PC-3 (cell line): Measurements from ENCODE around the gene ZNF80. TPM values are rescaled to one million over a fixed set of nuclear protein-coding genes. Genes with fewer than 3 reads are reported as not detected.

Experiments used
- ATAC-seq: fragments of 200-7000 bp; cut with Tn5 transposase; 2 replicates; pipeline ENCODE4 v1.9.1; 2020; ENCODE audit warnings: mild to moderate bottlenecking, moderate library complexity
- BruUV-seq: library from RNA; stranded (reverse); fragments of 400-500 nt; replicated peaks from 2 replicates; lab custom pipeline; 2021; lab: Mats Ljungman, UMichigan
- CTCF ChIA-PET: fragments of 300-600 bp; sonication (Branson Sonifier 250); formaldehyde crosslinking; loops from one replicate; lab custom pipeline; 2022; ENCODE audit warnings: antibody characterized with exemption; lab: Charles Lee
- POLR2A ChIA-PET: fragments of 300-600 bp; sonication (Branson Sonifier 250); formaldehyde crosslinking; loops from one replicate; lab custom pipeline; 2022; ENCODE audit warnings: antibody characterized with exemption; ENCODE audit not compliant: unreplicated experiment; lab: Charles Lee
- DNase-seq: peaks from one replicate; pipeline ENCODE4 v3.0.0-alpha.2; 2015
- H2AFZ ChIP-seq: fragments of 300-600 bp; sonication (generic); 2 replicates; pipeline ENCODE4 v1.6.0; 2016; ENCODE audit warnings: antibody characterized with exemption, low read length
- H3F3A ChIP-seq: fragments of 300-600 bp; sonication (generic); one replicate; pipeline ENCODE4 v1.6.0; 2017; ENCODE audit warnings: antibody characterized with exemption, low read length, control low read depth, mild to moderate bottlenecking; ENCODE audit not compliant: unreplicated experiment
- H3K27ac ChIP-seq: fragments of 300-600 bp; sonication (generic); 2 replicates; pipeline ENCODE4 v1.5.1; 2016; ENCODE audit warnings: mild to moderate bottlenecking, low read length
- H3K27me3 ChIP-seq: fragments of 300-600 bp; sonication (generic); 2 replicates; pipeline ENCODE4 v1.6.1; 2016; ENCODE audit warnings: low read length, mixed read lengths
- H3K36me3 ChIP-seq: fragments of 300-600 bp; sonication (generic); 2 replicates; pipeline ENCODE4 v1.6.1; 2016; ENCODE audit warnings: low read depth, mixed run types, low read length, mixed read lengths
- H3K4me1 ChIP-seq: fragments of 300-600 bp; sonication (generic); 2 replicates; pipeline ENCODE4 v1.5.1; 2016; ENCODE audit warnings: low read length; ENCODE audit not compliant: insufficient read depth
- H3K4me2 ChIP-seq: fragments of 300-600 bp; sonication (generic); 2 replicates; pipeline ENCODE4 v1.6.0; 2016; ENCODE audit warnings: low read length
- H3K4me3 ChIP-seq: fragments of 300-600 bp; sonication (generic); 2 replicates; pipeline ENCODE4 v1.5.1; 2016; ENCODE audit warnings: mild to moderate bottlenecking, low read length, mixed read lengths
- H3K79me2 ChIP-seq: fragments of 300-600 bp; sonication (generic); 2 replicates; pipeline ENCODE4 v1.6.1; 2017; ENCODE audit warnings: low read length, mixed read lengths
- H3K9ac ChIP-seq: fragments of 300-600 bp; sonication (generic); 2 replicates; pipeline ENCODE4 v1.6.0; 2016; ENCODE audit warnings: mild to moderate bottlenecking, low read length
- H3K9me2 ChIP-seq: fragments of 300-600 bp; sonication (generic); replicated peaks from 2 replicates; pipeline ENCODE4 v1.6.1; 2016; ENCODE audit warnings: mixed run types, low read length, mixed read lengths
- H3K9me3 ChIP-seq: fragments of 300-600 bp; sonication (generic); 2 replicates; pipeline ENCODE4 v1.6.1; 2016; ENCODE audit warnings: low read length, mixed read lengths
- H4K20me1 ChIP-seq: fragments of 300-600 bp; sonication (generic); 2 replicates; pipeline ENCODE4 v1.6.1; 2016; ENCODE audit warnings: low read length, mixed read lengths
- EZH2 ChIP-seq: fragments of 300-600 bp; sonication (generic); IDR thresholded peaks from one replicate; pipeline ENCODE4 v1.6.1; 2017; ENCODE audit warnings: antibody characterized with exemption, mild to moderate bottlenecking, low read length; ENCODE audit not compliant: unreplicated experiment
- EZH2phosphoT487 ChIP-seq: fragments of 300-600 bp; sonication (generic); IDR thresholded peaks from 2 replicates; pipeline ENCODE4 v1.6.1; 2018; ENCODE audit warnings: mild to moderate bottlenecking, antibody characterized with exemption, low read length, borderline replicate concordance
- intact Hi-C: fragments of 100-400 bp; cut with micrococcal nuclease; formaldehyde crosslinking; loops from 2 replicates; pipeline ENCODE4 v1.9.0; 2023
- total RNA-seq: library from RNA; depleted of rRNA; stranded (reverse); fragments of >200 nt; gene quantifications from 2 replicates; pipeline ENCODE4 v1.2.3, GENCODE V29; 2014
- TF ChIP-seq, protein P1 (sequence below): fragments of 300-600 bp; sonication (generic); conservative IDR thresholded peaks from 2 replicates; pipeline ENCODE4 v1.5.1; 2017; ENCODE audit warnings: antibody characterized with exemption, low read depth, mild to moderate bottlenecking, low read length

ZNF80 gene
- total RNA-seq, 1 experiment from 2014 or later, result not detected

DNA sequence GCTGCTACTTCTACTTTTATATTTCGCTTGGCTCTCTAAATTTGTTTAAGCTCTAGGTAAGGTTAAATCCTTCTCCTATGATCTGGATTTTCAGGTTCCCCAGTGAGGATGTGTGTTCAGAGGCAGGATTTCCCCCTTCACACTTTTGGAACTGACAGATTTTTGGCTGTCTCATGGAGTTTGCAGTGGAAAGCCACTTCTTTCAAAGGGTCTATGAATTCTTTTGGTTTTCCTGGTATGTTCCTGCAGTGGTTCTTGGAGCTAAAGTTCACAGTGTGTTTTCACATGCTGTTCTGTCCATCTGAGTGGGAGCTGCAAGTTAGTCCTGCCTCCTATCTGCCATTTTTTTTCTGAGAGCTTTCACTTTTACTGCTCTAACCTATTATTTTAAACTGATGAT is 34.9 kb upstream of the ZNF80 start:
- POLR2A ChIA-PET, result no interaction called here
- ATAC-seq (no peak), DNase-seq (no peak)
- Histone ChIP-seq H3K9me2 (no peaks in the 10 kb centered on the region), H3K4me3 (no peak overlapping the region), H3K4me1 (no peaks in the 10 kb centered on the region), H2AFZ (no peak overlapping the region), H3F3A (no peaks in the 10 kb centered on the region), H3K9me3 (no peaks in the 10 kb centered on the region), H3K36me3 (no peaks in the 10 kb centered on the region), H3K79me2 (no peaks in the 10 kb centered on the region), H3K27ac (no peak overlapping the region), H4K20me1 (no peaks in the 10 kb centered on the region), H3K9ac (no peak overlapping the region), H3K27me3 (no peaks in the 10 kb centered on the region), H3K4me2 (no peak overlapping the region)
- intact Hi-C loops, result no loop called here
- no peak for TF ChIP-seq EZH2phosphoT487
- TF ChIP-seq, protein P1, sequence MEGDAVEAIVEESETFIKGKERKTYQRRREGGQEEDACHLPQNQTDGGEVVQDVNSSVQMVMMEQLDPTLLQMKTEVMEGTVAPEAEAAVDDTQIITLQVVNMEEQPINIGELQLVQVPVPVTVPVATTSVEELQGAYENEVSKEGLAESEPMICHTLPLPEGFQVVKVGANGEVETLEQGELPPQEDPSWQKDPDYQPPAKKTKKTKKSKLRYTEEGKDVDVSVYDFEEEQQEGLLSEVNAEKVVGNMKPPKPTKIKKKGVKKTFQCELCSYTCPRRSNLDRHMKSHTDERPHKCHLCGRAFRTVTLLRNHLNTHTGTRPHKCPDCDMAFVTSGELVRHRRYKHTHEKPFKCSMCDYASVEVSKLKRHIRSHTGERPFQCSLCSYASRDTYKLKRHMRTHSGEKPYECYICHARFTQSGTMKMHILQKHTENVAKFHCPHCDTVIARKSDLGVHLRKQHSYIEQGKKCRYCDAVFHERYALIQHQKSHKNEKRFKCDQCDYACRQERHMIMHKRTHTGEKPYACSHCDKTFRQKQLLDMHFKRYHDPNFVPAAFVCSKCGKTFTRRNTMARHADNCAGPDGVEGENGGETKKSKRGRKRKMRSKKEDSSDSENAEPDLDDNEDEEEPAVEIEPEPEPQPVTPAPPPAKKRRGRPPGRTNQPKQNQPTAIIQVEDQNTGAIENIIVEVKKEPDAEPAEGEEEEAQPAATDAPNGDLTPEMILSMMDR, result no peak
- no peak for TF ChIP-seq EZH2
- CTCF ChIA-PET, result no interaction called here
- BruUV-seq, result no TSS peak

DNA sequence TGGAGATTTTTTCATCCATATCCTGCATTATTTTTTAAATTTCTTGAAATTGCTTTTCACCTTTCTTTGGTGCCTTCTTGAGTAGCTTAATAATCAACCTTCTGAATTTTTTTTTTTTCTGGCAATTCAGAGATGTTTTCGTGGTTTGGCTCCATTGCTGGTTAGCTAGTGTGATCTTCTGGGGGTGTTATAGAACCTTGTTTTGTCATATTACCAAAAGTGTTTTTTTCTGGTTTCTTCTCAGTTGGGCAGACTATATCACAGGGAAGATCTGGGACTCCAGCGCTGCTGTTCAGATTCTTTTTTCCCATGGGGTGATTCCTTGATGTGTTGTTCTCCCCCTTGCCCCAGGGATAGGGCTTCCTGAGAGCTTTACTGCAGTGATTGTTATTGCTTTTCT is 32.6 kb upstream of the ZNF80 start:
- intact Hi-C loops, result no loop called here
- ChIA-PET POLR2A (no interaction called here), CTCF (no interaction called here)
- H3K9me2 ChIP-seq, result no peaks in the 10 kb centered on the region
- H3K27ac ChIP-seq, result no peak overlapping the region
- no peak overlapping the region for H3K4me2 ChIP-seq
- DNase-seq (no peak), ATAC-seq (no peak)
- TF ChIP-seq EZH2 (no peak), EZH2phosphoT487 (no peak)
- TF ChIP-seq, protein P1, result no peak
- H3K4me1 ChIP-seq, result no peaks in the 10 kb centered on the region
- H3K36me3 ChIP-seq, result no peaks in the 10 kb centered on the region
- no peak overlapping the region for H2AFZ ChIP-seq
- no peaks in the 10 kb centered on the region for H3K9me3 ChIP-seq
- no peak overlapping the region for H3K4me3 ChIP-seq
- no peaks in the 10 kb centered on the region for H4K20me1 ChIP-seq
- no peaks in the 10 kb centered on the region for H3K79me2 ChIP-seq
- H3K27me3 ChIP-seq, result no peaks in the 10 kb centered on the region
- H3F3A ChIP-seq, result no peaks in the 10 kb centered on the region
- no TSS peak for BruUV-seq
- H3K9ac ChIP-seq, result no peak overlapping the region

DNA sequence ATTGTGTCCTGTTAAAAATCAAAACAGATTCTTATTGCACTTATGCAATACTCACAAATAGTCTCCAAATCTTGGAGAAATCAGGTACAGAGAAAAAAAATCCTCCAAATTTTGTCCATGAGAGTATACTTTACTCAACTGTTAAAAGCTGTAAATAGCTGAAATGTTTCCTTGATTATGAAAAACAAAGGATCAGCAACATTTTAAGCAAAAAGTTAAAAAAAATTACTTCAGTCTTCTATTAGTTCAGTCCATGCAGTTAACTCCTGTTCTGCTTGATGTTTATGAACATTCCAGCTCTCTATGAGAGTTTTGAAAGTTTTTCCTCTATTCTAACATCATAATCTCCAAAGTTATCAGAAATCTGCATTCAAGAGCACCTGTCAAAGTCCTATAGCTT is 22.8 kb upstream of the ZNF80 start:
- intact Hi-C loops, result no loop called here
- no peak for ATAC-seq
- Histone ChIP-seq H2AFZ (no peak overlapping the region), H3K27ac (no peak overlapping the region), H4K20me1 (no peaks in the 10 kb centered on the region), H3K9me2 (no peaks in the 10 kb centered on the region), H3K4me2 (no peak overlapping the region), H3K27me3 (no peaks in the 10 kb centered on the region), H3F3A (no peaks in the 10 kb centered on the region), H3K9ac (no peak overlapping the region), H3K4me3 (no peak overlapping the region), H3K4me1 (no peaks in the 10 kb centered on the region), H3K79me2 (no peaks in the 10 kb centered on the region), H3K36me3 (no peaks in the 10 kb centered on the region), H3K9me3 (peaks cover 4% of the 10 kb centered on the region; the same call in 1 of the 2 replicates)
- no TSS peak for BruUV-seq
- TF ChIP-seq, protein P1, result no peak
- TF ChIP-seq EZH2phosphoT487 (no peak), EZH2 (no peak)
- DNase-seq, result no peak
- POLR2A ChIA-PET, result no interaction called here
- CTCF ChIA-PET, result no interaction called here
